ENCODE data around the gene RFPL2.

RFPL2 gene

GRCh38 chr22:32204856-32205722 is at the start of gene RFPL2:
Gene RFPL2 (minus strand): TSS chr22:32205073. CDS start chr22:32202451, 2,622 bp downstream.
- DNase-seq (ENCODE audit: low spot score) = peak; percentile 54

DNA sequence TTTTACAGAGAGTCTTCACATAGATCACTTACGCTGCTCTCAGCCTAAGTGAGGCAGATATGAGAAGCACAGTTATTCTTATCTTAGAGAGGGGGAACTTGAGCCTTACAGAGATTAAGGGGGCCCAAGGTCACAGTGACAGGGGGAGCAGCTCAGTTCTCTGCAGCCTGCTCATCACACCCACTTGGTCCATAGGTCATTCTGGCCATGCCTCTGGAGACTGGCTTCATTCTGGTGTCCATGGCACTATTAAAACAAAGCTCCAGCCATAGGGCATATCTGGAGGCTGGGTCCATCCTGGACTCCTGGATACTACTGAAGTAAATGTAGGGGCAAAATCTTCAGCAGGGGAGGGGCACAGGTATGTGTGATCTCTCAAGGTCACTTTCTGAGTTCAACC is 44.4 kb upstream of the RFPL2 start:
- no peak for DNase-seq (ENCODE audit: low spot score)

DNA sequence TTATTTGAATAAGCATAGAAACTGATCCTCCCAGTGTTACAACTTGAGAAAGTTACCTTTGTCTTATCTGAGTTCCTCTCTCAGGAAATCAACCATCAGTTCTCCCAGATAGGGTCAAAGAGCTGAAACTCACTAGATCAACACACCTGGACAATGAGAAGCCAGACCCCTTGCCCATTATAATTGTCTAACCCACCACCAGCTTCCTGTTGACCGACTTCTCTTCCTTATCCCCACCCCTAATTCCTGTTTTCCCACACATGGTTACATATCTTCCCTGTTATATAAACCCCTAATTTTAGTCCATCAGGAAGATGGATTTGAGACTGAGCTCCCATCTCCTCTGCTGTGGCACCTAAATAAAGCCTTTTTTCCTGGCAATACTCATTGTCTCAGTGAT is 43.4 kb upstream of the RFPL2 start:
- no peak for DNase-seq (ENCODE audit: low spot score)

DNA sequence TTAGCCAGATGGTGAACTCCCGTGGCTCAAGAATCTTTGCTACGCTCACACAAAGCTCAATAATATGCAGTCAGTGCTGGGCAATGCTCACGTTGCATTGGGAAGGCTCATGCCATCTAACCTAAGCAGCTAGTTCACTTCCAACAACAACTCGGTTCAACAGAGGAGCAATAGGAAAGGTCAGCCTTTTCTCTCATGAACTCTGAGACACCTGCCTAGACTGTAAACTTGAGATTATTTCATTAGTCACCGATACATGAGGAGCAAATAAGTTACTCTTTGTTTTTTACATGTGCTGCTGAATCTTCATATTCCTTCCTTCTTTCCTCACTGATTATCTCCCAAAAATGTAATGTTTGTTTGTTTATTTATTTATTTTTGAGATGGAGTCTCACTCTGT is 41.3 kb upstream of the RFPL2 start:
- no peak for DNase-seq (ENCODE audit: low spot score)

DNA sequence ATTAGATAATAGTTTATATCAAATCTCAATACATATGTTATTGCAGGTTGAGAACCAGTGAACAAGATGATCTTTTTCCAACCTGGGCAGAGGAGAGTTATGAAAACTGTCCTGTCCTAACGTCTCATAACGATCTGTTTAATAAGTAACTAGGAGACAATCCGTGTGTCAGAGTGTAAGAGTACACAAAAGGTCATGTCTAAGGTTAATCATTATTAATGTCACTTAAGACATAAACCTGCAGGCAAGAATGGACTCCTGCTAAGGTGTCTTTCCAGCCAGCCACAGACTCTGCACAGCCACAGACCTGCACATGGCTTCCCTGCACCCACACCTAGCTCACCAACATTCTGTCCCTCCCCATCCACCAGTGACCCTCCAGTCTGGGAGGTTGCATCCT is 40.2 kb upstream of the RFPL2 start:
- no peak for DNase-seq (ENCODE audit: low spot score)

DNA sequence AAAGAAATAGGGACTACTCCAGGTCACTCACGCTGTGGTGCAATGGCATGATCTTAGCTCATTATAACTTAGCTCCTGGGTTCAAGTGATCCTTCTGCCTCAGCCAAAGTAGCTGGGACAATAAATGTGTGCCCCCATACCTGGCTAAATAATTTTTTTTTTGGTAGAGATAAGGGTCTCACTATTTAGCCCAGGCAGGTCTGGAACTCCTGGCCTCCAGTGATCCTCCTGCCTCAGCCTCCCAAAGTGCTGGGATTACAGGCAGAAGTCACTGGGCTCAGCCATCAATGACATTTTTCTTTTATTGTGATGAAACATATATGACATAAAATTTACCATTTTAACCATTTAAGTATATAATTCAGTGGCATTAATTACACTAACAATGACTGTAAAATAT is 39.7 kb upstream of the RFPL2 start:
- no peak for DNase-seq (ENCODE audit: low spot score)

GRCh38 chr22:32240461-32240860 is 35.6 kb upstream of the RFPL2 start:
- no peak for DNase-seq (ENCODE audit: low spot score)

GRCh38 chr22:32237906-32238305 is 33.0 kb upstream of the RFPL2 start:
- DNase-seq (ENCODE audit: low spot score) = no peak

DNA sequence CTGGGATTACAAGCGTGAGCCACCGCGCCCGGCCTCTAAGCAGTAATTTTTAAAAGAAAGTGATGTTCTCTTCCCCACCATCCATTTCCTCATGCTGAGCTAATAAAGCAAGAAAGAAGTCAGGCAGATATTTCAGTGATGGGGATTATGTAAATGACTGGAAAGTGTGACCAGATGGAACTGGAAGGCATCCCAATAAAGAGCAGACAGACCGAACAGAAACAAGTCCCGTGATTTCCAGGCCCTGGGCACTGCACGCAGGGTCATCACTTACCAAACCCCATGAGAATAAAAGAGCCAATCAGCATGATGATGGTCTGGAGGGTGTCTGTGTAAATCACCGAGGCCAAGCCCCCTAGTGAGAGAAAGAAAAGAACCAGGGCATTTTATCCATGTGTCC is 32.1 kb upstream of the RFPL2 start:
- DNase-seq (ENCODE audit: low spot score) = no peak

GRCh38 chr22:32233091-32233490 is 28.2 kb upstream of the RFPL2 start:
- no peak for DNase-seq (ENCODE audit: low spot score)

DNA sequence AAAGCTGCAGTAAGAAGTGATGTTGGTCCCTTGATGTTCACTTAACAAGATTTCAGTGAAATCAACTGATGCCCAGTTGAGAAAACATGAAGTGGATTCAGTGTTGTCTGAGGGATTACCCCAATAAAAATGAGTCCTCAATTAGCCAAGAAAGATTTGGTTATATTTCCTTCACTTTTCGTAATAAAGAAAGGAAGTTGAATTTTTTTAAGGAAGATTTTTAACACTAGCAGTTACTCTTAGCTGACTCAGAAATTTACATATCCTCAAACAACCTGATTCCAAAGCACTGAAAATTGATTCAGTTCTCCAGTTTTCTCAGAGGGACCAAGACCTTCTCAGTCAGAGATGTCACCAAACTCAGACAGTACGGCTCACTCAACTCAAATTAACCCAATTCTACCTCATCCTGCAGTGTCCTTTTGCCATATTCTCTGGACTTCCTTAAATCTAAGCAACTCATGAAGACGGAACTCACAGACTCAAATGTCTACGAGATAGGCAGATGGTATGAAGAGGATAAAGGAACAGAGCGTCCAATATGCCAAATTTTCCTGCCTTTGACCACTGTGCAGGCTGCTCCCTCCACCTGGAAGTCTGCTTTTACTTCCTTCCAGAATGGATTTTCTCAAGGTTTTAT is 27.4 kb upstream of the RFPL2 start:
- no peak for DNase-seq (ENCODE audit: low spot score)

DNA sequence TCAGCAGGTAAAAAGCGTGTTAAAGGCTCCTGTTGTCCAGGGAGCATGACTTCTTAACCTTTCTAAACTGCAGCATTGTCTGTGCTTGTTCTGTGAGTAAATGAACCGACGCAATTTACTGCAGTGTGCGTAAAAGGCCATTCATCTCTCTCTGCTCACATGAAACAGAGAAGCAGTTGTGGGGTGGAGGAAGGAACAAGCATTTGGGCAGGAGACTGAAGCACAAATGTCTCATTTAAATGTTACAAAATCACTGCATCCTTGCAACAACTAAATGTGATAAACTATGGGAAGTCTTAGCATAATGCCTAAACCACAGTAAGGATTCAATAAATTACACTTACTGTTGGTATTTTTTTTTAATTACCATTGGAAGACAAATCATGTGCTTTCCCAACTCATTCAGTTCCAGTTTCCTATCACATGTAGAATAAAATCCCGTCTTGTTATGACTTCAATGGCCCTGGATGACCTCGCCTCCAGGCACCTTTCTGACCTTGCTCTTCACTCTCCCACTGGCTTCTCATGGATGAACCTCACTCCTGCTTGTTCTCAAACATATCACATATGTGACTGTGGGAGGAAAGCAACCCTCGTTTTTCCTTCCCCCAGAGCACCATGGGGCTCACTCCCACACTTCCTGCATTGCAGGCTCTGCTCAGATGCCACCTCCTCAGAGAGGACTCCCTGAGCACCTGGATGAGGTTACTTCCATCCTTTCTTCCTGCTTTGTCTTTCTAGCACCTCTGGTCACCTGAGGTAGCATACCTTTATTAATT is 21.6 kb upstream of the RFPL2 start:
- no peak for DNase-seq (ENCODE audit: low spot score)

DNA sequence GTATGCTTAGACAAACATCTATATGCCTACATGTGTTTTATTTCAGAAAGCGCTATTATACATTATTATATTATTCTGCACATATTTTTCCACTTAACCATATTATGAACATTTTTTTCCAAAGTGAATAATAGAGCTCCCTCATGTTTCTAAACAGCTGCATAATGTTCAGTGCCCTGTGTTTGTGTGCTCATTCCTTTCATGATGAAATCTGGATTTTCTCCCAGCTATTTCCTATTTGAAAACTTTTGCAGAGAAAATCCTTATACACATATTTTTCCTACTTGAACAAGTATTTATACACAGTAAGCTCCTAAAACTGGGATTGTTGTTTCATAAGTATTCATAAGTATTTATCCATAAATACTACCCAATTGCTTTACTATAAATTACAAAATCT is 18.1 kb upstream of the RFPL2 start:
- DNase-seq (ENCODE audit: low spot score) = no peak

GRCh38 chr22:32219026-32219425 is 14.2 kb upstream of the RFPL2 start:
- no peak for DNase-seq (ENCODE audit: low spot score)

DNA sequence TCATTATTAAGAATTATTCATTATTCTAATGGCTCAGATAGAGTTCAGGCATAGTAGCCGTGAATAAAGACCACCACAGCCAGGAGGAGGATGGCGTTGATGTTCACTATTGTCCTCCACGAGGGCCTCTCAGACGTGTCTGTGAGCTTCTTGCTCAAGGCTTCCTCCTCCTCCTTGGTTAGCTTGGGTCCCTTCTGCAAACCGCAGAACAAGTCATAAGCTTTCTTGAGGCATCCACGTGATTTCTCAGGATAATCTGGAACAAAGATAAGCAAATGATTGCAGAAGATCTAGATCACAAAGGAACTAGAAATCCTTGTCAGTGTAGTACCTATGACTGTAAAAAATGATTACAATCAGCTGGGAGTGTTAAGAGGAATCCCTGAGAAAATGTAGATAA is 13.6 kb upstream of the RFPL2 start:
- no peak for DNase-seq (ENCODE audit: low spot score)

GRCh38 chr22:32217465-32217864 is 12.6 kb upstream of the RFPL2 start:
- DNase-seq (ENCODE audit: low spot score) = no peak

DNA sequence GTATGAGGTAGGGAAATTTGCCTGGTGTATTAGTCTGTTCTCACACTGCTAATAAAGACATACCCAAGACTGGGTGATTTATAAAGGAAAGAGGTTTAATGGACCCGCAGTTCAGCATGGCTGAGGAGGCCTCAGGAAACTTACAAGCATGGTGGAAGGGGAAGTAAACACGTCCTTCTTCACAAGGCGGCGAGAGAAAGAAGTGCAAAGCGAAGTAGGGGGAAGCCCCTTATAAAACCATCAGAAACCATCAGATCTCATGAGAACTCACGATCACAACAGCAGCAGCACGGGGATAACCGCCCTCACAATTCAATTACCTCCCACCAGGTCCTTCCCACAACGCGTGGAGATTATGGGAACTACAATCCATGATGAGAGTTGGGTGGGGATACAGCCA is 12.0 kb upstream of the RFPL2 start:
- DNase-seq (ENCODE audit: low spot score) = no peak

GRCh38 chr22:32211011-32211410 is 6.1 kb upstream of the RFPL2 start:
- no peak for DNase-seq (ENCODE audit: low spot score)

DNA sequence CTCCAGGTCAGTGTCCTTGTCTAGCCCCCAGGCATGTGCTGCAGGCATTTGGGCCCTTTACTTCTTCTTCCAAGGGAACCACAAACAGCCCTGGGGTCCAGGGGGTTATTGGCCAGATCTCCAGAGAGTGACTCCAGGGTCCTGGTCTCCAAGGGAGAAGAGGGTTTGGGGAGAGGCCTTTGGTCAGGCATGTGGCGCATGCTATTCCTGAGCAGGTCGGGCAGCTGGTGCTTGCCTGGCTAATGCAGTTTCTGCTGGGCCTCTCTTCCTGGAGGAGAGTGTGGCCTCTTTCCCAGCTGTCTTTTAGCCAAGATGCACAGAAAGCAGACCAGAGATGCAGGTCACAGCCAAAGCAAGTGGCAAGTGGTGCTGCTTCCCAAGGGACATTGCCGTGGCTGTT is 3.8 kb upstream of the RFPL2 start:
- no peak for DNase-seq (ENCODE audit: low spot score)

DNA sequence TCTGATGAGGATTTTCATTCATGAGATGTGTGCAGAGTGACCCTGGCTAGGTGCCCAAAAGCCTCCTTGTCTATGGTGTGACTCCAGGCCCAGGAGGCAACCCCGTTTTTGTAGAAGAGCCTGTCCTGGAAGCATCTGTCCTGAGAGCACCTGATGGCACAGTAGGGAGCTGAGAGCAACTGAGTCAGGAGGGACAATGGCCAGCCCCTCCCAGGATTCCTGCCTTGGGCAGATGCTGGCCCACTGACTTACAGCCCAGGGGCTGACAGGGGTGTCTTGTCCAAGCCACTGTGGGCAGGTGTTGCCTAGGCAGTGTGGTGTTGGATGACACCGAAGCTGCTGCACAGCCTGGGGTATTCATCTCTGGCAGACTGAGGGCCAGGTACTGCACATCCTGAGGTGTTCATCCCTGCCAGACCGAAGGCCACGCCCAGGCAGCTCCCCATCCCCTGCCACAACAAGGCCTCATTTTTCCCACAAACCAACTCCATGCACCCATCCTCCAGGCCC is 3.2 kb upstream of the RFPL2 start:
- DNase-seq (ENCODE audit: low spot score) = no peak

GRCh38 chr22:32206774-32207758 is 2.2 kb upstream of the RFPL2 start:
- DNase-seq (ENCODE audit: low spot score) = peak; percentile 45
